Stimulated activated CD4-positive, alpha-beta T cell treated with anti-CD3 and anti-CD28 coated beads, Interleukin-15, amount 100 ng/mL, for 48 hours (primary cell): Measurements from ENCODE around the gene CACNA1A.

Experiments used
- DNase-seq, 2 donors: peaks; one replicate each; pipeline ENCODE4 v3.0.0-alpha.2; 2020; ENCODE audit warnings: low read depth in 2 of 2

CACNA1A gene

GRCh38 chr19:13309864-13310263, 196.4 kb downstream of the CACNA1A start:
- DNase-seq: no peak

- DNase-seq: no peak
These were observed 202.7 kb downstream of the CACNA1A start for GRCh38 chr19:13303381-13304129.

GRCh38 chr19:13302526-13303270, 203.6 kb downstream of the CACNA1A start:
- no peak for DNase-seq

- no peak for DNase-seq
These were observed 204.5 kb downstream of the CACNA1A start for GRCh38 chr19:13301627-13302334.

- no peak for DNase-seq
These were observed 205.8 kb downstream of the CACNA1A start for GRCh38 chr19:13300421-13301030.

- DNase-seq: no peak
These were observed 206.4 kb downstream of the CACNA1A start for GRCh38 chr19:13299838-13300237.

GRCh38 chr19:13298565-13299481, 207.5 kb downstream of the CACNA1A start:
- DNase-seq: no peak

- DNase-seq: no peak
These were observed 209.3 kb downstream of the CACNA1A start for GRCh38 chr19:13297023-13297422.

GRCh38 chr19:13294812-13295567, 211.3 kb downstream of the CACNA1A start:
- no peak for DNase-seq

- DNase-seq: no peak
These were observed 214.4 kb downstream of the CACNA1A start for GRCh38 chr19:13291913-13292312.

GRCh38 chr19:13290741-13291140, 215.5 kb downstream of the CACNA1A start:
- DNase-seq: no peak

GRCh38 chr19:13289295-13289694, 217.0 kb downstream of the CACNA1A start:
- no peak for DNase-seq

GRCh38 chr19:13286195-13286985, 219.9 kb downstream of the CACNA1A start:
- DNase-seq: no peak

- no peak for DNase-seq
These were observed 221.1 kb downstream of the CACNA1A start for GRCh38 chr19:13284929-13285928.

GRCh38 chr19:13283871-13284270, 222.4 kb downstream of the CACNA1A start:
- DNase-seq: no peak

- DNase-seq: no peak
These were observed 223.7 kb downstream of the CACNA1A start for GRCh38 chr19:13282486-13283065.

GRCh38 chr19:13281567-13282291, 224.6 kb downstream of the CACNA1A start:
- no peak for DNase-seq
